Stimulated activated CD4-positive, alpha-beta T cell treated with anti-CD3 and anti-CD28 coated beads, Interleukin-4, amount 100 ng/mL, for 48 hours (primary cell): Measurements from ENCODE around the gene TMEM9B.

Source experiments
- DNase-seq, 2 donors: peaks; one replicate each; pipeline ENCODE4 v3.0.0-alpha.2; 2020; ENCODE audit warnings: low read depth in 2 of 2

The TMEM9B gene

DNA sequence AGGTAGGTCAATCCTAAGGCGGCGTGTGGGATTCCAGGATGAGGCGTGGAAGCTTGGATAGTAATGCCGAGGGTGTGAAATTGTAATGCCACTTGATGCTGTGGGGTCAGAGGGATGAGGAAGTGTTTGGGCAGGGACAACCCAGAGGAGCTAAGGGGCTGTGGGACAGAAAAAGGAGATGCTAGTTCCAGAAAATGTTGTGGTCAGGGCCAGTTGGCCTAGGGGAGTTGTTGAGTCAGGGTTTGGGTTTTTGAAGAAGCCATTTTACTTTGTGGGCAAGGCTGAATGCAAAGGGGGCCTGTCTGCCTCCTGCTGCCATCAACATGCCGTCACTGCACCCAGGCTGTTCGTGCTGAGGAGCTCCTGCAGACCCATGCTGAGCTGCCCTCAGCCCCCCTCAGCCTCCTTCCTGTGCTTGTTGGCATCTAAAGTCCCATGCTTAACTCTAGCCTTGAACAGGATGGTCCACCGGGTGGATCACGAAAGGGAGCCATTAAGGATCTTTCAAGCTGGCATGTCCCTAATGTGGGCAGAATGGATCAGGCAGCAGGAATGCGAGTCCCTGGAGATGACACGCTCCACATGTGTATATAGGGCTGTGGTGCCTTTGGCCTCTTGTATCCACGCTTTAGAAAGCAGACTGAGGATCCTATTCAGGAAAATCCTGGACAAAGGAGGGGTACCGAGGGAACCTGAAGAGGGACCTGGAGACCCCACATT lies 33.6 kb downstream of the TMEM9B start:
- DNase-seq: no peak

DNA sequence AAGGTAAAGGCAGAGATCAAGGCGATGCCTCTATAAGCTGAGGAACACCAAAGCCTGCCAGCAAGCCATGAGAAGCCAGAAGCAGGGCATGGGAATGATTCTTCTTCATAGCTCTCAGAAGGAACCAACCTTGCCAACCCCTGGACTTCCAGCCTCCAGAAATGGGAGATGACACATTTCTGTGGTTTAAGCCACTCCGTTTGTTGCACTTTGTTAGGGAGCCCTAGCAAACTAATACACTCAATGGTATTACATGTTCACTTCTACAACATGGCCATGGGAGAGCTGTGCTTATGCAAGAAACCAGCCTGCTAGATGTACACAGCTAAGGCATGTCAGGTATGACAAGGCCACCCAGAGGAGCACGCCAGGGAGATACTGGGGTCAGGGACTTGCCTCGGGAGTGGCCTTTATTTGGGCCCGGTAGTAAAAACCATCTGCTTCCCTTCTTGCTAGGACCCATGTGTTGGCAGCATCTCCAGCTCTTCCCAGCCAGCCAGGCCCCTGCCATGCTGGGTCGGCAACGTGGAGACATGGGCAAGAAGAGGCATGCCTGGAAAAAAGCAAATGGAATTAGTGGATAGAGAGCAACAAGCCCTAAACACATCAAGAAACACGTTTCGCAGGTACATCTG lies 35.1 kb downstream of the TMEM9B start:
- DNase-seq: no peak

DNA sequence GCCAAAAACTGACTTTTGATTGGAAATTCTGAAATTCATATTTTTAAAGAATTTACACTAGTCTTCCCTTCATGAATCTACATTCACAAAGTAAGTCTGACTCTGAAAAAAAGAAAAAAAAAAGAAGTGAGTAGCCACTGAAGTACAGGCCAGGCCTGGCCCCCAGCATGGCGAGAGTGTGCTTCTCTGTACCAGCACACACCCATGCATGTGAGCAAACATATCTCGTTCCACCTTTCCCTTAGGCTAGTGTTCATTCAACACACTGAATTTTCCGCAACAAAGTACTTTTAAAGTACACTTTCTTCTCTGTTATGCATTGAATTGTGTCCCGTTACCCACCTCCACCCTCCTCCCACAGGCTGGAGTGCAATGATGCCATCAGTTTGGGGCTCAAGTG lies 36.0 kb downstream of the TMEM9B start:
- no peak for DNase-seq

DNA sequence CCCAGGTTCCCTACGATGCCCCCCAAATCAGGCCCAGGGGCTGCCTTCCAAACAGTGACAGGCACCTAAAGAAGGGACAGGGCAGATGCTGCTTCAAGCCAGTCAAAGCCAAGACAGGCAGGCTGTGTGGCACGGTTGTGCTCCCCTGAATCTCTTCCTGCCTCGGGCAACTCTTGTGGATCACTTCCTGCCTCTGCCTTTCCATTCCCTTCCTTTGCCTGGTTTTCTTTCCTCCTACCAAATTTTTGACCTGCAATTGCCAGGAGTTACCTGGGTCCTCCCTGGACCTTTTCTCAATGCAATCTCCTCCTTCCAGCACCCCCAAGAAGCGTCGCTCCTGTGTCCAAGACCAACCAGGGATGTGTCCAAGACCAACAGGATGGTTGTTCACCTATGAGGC lies 37.0 kb downstream of the TMEM9B start:
- DNase-seq: no peak

DNA sequence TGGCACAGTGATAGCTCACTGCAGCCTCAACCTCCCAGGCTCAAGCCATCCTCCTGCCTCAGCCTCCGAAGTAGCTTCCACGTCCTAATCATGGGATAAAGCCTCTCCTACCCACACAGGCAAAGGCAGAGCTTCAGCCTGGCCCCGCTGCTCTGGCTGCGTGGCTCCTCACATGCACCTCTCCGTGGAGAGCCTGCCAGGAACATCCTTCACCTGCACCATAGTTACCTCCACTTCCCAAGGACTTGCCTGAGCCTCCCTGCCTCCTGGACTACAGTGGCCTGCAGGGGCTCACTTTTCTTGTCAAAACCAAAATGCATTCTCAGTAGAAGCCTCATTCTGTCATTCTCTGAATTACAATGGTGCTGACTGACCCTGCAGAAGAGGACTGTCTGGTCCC lies 38.0 kb downstream of the TMEM9B start:
- DNase-seq: no peak

DNA sequence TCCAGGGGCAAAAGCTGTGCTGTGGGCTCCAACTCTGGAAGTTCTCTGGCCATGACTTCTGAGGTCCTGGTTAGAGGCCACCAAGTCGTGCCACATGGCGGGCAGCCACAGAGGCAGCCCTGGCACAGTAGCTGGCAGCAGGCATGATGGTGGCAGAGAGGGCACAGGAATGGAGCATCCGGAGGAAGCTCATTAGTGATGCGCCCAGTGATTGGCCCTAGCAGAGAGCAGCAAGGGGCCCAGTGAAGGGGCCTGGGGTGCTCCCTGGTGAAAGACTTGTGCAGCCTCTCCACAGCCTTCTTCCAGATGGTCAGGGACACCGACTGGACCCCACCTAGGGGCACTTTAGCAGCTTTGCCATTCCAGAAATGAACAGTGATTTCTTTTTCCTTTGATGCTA lies 38.5 kb downstream of the TMEM9B start:
- no peak for DNase-seq

DNA sequence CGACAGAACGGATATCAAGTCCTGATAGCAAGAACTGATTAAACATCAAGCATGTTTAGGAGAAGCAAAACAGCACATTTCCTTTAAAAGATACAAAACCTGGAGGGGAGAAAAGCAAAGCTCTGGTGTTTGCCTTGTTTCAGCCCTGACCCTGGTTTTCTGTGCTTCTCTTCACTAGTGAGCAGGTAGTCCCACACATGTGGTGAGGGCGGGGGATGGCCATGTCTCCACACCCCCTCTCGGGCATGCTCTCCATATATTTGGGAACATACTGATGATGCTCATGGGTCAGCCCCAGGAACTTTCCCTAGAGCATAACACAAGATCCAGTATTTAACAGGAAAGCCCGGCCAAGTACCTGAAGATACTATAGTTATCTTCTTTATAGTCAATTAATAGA lies 41.6 kb downstream of the TMEM9B start:
- DNase-seq: no peak

DNA sequence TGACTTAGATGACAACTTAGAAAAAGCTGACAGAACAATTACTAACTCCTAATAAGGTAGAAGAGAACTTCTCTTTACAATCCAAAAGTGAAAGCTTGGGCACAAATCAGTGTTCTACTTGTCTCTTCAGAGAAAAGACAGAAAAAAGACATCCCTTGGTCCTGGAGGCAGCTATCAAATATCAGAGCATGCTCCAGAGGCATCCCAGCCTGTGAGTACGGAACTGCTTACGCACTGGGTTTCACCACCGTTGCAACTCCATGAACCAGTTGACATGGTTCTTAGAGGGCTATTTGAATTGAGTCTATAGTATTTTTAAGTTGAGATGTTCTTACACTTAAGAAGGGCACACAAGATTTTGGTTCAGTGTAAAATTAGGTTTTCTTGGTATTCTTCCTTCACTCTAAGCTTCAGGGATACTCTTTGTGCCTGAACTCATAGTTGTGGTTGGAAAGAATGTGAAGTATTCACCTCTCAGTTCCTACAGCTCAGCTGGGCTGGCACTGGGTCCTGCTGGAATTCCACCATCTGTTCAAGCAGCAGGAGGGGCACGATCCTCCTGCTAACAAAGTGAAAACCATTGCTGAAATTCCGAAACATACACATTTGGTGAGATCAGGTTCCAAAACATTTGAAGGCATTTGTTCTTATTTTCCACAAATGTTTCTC lies 47.0 kb downstream of the TMEM9B start:
- DNase-seq: no peak

DNA sequence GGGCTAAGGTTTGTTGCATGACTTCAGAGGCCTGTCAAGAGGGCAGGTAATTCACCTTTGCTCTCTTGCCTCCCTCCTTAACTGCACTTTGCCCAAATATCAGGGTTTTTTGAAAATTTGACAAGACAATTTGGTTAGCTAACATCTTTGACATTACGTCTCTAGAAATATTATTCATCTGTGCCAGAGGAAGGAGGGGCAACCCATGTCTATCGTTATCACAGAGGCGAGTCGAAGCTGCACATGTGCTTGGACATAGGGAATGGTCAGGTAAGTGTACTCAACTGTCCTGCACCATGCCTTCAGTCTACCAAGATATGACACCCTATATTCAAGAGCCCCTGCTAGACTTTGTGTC lies 49.6 kb downstream of the TMEM9B start:
- no peak for DNase-seq

DNA sequence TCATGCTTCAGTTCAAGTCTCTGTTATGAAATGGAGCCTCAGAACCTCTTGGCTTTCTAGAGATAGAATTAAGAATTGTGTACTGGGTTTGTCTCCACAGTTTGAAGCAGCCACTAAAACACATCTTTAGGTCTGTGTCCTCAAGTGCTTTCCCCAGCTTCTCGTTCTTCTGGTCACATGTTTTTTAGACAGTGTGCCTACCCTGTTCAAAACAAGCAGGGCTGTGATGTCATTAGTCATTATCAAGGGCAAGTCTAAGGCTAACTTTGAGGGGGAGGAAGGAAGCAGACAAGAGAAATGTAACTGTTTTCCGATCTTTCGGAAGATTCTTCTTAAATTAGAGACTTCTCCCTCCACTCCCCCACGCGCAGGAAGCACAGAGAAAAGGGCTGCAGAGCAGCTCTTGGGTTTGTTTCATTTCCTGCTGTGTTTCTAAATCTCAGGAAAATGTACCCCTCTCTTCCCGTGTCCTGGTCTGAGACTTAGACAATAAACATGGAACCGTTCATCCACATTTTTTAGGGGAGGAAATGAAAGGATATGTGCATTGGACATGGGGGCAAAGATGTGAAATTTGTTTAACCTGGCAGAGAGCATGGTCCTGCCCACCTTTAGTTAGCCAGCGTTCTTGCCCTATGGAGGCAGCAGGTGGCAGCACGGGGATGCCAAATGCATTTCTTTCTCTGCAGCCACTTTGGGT lies 50.1 kb downstream of the TMEM9B start:
- DNase-seq: peak in 1 of 2 donors; percentile 4

DNA sequence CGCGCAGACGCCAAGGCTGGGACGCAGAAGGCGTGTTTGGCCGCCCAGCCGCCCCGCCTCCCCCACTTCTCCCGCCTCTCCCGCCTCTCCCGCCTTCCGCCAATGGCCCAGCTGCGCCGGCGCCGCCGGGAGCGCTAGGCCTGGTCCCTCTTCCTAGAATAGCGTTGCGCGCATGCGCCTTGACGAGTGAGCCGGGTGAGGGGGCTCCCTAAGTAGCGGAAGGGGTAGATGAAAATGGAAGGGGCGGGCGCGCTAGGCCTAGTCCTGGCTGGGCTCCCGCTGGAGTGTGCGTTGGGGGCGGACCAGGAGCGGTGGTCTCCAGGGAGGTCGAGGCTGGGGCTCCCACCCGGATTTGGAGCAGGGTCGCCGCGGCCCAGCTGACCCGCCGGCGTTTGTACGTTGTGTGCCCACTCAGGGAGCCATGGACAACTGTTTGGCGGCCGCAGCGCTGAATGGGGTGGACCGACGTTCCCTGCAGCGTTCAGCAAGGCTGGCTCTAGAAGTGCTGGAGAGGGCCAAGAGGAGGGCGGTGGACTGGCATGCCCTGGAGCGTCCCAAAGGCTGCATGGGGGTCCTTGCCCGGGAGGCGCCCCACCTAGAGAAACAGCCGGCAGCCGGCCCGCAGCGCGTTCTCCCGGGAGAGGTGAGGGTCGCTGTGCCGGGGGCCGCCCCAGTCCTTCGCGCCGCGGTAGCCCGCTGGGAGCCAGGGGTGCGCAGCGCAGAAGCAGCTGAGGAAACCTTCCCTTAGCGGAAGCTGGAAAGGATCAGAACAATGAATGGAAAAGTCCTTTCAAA lies 53.0 kb downstream of the TMEM9B start, which contains the start of gene AKIP1:
TSS of gene AKIP1 (plus strand) at position 161 of the 795 bp plus-strand sequence. CDS start at position 422, 261 bp downstream.
- DNase-seq: peak; percentile 73 to 89

DNA sequence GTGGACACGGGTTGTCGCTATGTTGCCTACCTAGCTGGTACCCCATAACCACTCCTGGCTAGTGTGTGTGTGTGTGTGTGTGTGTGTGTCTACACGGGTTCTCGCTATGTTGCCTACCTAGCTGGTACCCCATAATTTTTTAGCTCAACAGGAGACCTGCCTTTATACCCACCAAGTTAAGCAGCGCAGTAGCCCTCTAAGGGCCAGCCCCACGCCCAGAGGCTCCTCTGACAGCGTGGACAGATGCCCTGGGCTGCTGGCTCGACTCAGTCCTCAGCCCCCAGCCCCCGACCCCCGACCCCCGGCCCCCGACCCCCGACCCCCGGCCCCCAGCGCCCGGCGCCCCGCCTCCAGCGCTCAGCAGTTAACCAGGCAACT lies 53.6 kb downstream of the TMEM9B start:
- DNase-seq: no peak

DNA sequence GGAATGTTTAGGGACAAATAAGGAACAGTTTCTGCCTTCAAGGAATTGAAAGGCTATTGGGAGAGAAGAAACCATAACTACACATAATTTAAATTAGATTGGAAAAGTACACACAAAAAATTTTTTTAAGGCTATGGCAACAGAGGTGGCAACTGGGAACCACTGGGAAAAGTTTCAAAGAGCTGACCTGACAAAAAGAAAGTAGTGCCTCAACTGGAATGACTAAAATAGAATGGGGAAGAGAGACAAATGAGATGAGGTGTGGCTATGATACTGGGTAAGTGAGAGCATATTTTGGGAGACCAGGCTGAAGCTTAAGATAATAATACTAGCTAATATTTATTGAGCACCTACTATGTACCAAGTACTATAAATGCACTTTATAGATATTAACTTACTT lies 56.1 kb downstream of the TMEM9B start:
- no peak for DNase-seq

DNA sequence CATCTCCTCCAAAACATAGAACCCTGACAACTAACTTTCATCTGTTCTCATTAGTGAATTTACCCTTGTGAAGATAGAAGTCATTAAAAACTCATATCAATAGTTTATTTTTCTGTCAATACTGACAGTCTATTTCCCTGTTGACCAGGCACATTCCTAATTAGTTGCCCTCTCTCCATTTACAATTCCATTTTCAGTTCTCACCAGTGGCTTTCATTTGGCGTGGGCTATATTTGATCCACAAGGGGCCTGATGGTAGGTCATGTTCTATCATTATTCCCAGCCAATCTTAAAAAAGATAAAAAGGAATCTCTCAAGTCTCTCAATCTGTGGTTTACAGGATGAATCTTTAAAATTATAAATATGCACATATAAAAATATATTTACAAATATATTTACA lies 57.1 kb downstream of the TMEM9B start:
- DNase-seq: no peak

DNA sequence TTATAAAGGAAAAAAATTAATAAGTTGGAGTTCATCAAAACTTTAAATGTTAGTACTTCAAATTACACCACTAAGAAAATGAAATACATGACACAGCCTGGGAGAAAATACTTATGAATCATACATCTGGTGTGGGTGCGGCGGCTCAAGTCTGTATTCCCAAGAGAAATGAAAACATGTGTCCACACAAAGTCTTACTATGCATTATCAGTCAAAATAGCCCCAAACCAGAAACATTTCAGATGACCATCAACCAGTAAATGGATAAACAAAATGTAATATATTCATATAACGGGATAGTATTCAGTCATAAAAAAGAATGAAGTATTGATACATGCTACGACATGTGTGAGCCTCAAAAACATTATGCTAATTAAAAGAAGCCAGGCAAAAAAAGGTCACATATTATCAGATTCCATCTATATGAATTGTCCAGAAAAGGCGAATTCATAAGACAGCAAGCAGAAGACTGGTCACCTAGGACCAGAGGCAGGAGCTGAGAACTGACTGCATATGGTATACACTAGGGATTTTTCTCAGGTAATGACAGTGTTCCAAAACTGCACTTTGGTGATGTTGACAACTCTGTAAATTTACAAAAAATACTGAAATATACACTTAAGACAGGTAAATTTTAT lies 58.6 kb downstream of the TMEM9B start:
- DNase-seq: no peak

DNA sequence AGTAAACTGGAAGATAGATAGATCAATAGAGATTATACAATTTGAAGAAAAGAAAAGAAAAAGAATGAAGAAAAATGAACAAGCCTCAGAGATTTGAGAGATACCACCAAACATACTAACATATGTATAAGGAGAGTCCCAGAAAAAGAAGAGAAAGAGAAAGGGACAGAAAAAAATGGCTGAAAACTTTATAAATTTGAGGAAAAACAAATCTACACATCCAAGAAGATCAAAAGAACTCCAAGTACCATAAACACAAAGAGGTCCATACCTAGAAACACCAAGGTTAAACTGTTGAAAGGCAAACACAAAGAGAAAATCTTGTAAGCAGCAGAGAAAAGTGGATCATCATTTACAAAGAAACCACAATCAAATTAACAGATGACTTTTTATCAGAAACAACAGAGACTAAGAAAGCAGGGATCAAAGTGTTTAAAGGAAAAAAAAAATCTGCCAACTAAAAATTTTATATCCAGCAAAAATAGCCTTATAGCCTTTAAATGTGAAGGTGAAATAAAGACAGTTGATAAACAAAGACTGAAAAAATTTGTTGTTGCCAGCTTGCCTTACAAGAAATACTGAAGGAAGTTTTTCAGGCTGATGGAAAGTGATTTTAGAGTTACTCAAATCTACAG lies 65.0 kb downstream of the TMEM9B start:
- no peak for DNase-seq
